K562 treated with DMSO at 1 percent for 48 hours (cell line): ENCODE results near the gene SLF2. TPM values are rescaled to one million over a fixed set of nuclear protein-coding genes. Genes with fewer than 3 reads are reported as not detected.

ENCODE experiments used
- total RNA-seq: library from RNA; unstranded; fragments of 300-600 nt; gene quantifications from 2 replicates; pipeline ENCODE4 v1.2.3, GENCODE V29; 2022; ENCODE audit warnings: low replicate concordance; ENCODE audit errors: extremely low read depth

Gene SLF2
- not detected in 2 replicates for total RNA-seq

GRCh38 chr10:100912605-100913469 is at the start of gene SLF2:
SLF2 (plus strand) TSS chr10:100912963; CDS start chr10:100913111, 148 bp downstream.

GRCh38 chr10:100969187-100970075 is 56.7 kb downstream of the SLF2 start, which contains the start of gene SEMA4G:
SEMA4G (plus strand) TSS chr10:100969504; CDS start chr10:100972913, 3,409 bp downstream.

GRCh38 chr10:100986952-100987684 is 74.4 kb downstream of the SLF2 start, which contains the start of the genes MRPL43 and TWNK:
MRPL43 (minus strand) TSS chr10:100987497; CDS start chr10:100987443, 54 bp downstream.
TWNK (plus strand) TSS chr10:100987543; CDS start chr10:100988211, 668 bp downstream.

GRCh38 chr10:100999742-101000126 is 87.0 kb downstream of the SLF2 start, which contains the start of gene LZTS2:
LZTS2 (plus strand) TSS chr10:100999808; CDS start chr10:101002539, 2,731 bp downstream.

Other genes starting within 250 kb of the SLF2 start
- not detected in 2 replicates for gene PAX2, start 167.4 kb upstream of the SLF2 start, total RNA-seq
- not detected in 2 replicates for gene SEMA4G, start 56.5 kb downstream of the SLF2 start, total RNA-seq
- gene MRPL43, start 74.5 kb downstream of the SLF2 start, total RNA-seq: not detected in 2 replicates
- not detected in 2 replicates for gene TWNK, start 74.6 kb downstream of the SLF2 start, total RNA-seq
- not detected in 2 replicates for gene LZTS2, start 86.8 kb downstream of the SLF2 start, total RNA-seq
- not detected in 2 replicates for gene PDZD7, start 118.2 kb downstream of the SLF2 start, total RNA-seq
- gene SFXN3, start 118.3 kb downstream of the SLF2 start, total RNA-seq: not detected in 2 replicates
- gene KAZALD1, start 149.0 kb downstream of the SLF2 start, total RNA-seq: not detected in 2 replicates
- not detected in 2 replicates for gene TLX1, start 218.3 kb downstream of the SLF2 start, total RNA-seq